A673 (cell line): ENCODE results near the gene TUBG2. TPM values are rescaled to one million over a fixed set of nuclear protein-coding genes. Genes with fewer than 3 reads are reported as not detected.
"Not testable (repeated sequence)": the region's sequence is repeated elsewhere in the genome, so short reads cannot be mapped to it uniquely, and the experiment has no call there.

ENCODE experiments used
- BruUV-seq: library from RNA; stranded (reverse); fragments of 400-500 nt; replicated peaks from 2 replicates; lab custom pipeline; 2021; lab: Mats Ljungman, UMichigan
- CTCF ChIA-PET: fragments of 300-600 bp; sonication (Branson Sonifier 250); formaldehyde crosslinking; loops from one replicate; lab custom pipeline; 2022; ENCODE audit warnings: antibody characterized with exemption; lab: Charles Lee
- POLR2A ChIA-PET: fragments of 300-600 bp; sonication (Branson Sonifier 250); formaldehyde crosslinking; loops from one replicate; lab custom pipeline; 2022; ENCODE audit warnings: antibody characterized with exemption; ENCODE audit not compliant: low non-redundant PET; lab: Charles Lee
- DNase-seq: peaks from one replicate; pipeline ENCODE4 v3.0.0-alpha.2; 2015; ENCODE audit warnings: low spot score
- H3K27ac ChIP-seq: fragments of 200-600 bp; sonication (generic); 2 replicates; pipeline ENCODE4 v1.5.1; 2016; ENCODE audit warnings: mixed run types, low read depth, mild to moderate bottlenecking, mixed read lengths, antibody characterized with exemption, low read length; ENCODE audit not compliant: poor library complexity, severe bottlenecking
- H3K27me3 ChIP-seq: fragments of 200-600 bp; sonication (generic); replicated peaks from 2 replicates; pipeline ENCODE4 v1.6.1; 2017; ENCODE audit warnings: mixed run types, low read depth, mild to moderate bottlenecking, mixed read lengths, antibody characterized with exemption, low read length; ENCODE audit not compliant: insufficient read depth, poor library complexity
- H3K36me3 ChIP-seq: fragments of 200-600 bp; sonication (generic); 2 replicates; pipeline ENCODE4 v1.6.1; 2016; ENCODE audit warnings: mixed run types, mild to moderate bottlenecking, mixed read lengths, antibody characterized with exemption, low read length; ENCODE audit not compliant: insufficient read depth, poor library complexity, severe bottlenecking
- H3K4me1 ChIP-seq: fragments of 200-600 bp; sonication (generic); 2 replicates; pipeline ENCODE4 v1.6.1; 2017; ENCODE audit warnings: mixed run types, mild to moderate bottlenecking, mixed read lengths, antibody characterized with exemption, low read length; ENCODE audit not compliant: insufficient read depth, poor library complexity, severe bottlenecking
- H3K4me3 ChIP-seq: fragments of 200-600 bp; sonication (generic); 2 replicates; pipeline ENCODE4 v1.5.1; 2016; ENCODE audit warnings: low read depth, mixed run types, mild to moderate bottlenecking, mixed read lengths, low read length; ENCODE audit not compliant: poor library complexity, severe bottlenecking
- H3K9me3 ChIP-seq: fragments of 200-600 bp; sonication (generic); 2 replicates; pipeline ENCODE4 v1.6.1; 2016; ENCODE audit warnings: mixed run types, low read depth, mild to moderate bottlenecking, mixed read lengths, antibody characterized with exemption, low read length; ENCODE audit not compliant: poor library complexity, severe bottlenecking
- CTCF ChIP-seq: fragments of 300-800, 200-600 bp; sonication (generic); conservative IDR thresholded peaks from 2 replicates; pipeline ENCODE4 v1.5.1; 2017; ENCODE audit warnings: low read depth, mild to moderate bottlenecking, antibody characterized with exemption, low read length, moderate library complexity, mixed read lengths
- EZH2 ChIP-seq: fragments of 200-600 bp; sonication (generic); IDR thresholded peaks from 2 replicates; pipeline ENCODE4 v1.6.1; 2017; ENCODE audit warnings: borderline replicate concordance, low read depth, mild to moderate bottlenecking, mixed read lengths, antibody characterized with exemption, low read length; ENCODE audit not compliant: poor library complexity, severe bottlenecking
- intact Hi-C: fragments of 100-400 bp; cut with micrococcal nuclease; formaldehyde crosslinking; loops from one replicate; pipeline ENCODE4 v1.10.0; 2022; ENCODE audit not compliant: unreplicated experiment
- total RNA-seq: library from RNA; stranded (reverse); gene quantifications from 2 replicates; pipeline ENCODE4 v1.2.3, GENCODE V29; 2021

Gene TUBG2
- total RNA-seq, 1 experiment from 2014 or later = 14.6 TPM

GRCh38 chr17:42613699-42614295 is 45.3 kb upstream of the TUBG2 start:
- H3K9me3 ChIP-seq = no peaks in the 10 kb centered on the region
- TF ChIP-seq CTCF = no peak
- TF ChIP-seq EZH2 = no peak
- POLR2A ChIA-PET = no interaction called here
- no peaks in the 10 kb centered on the region for H3K27me3 ChIP-seq
- H3K4me3 ChIP-seq = no peak overlapping the region
- no TSS peak for BruUV-seq
- intact Hi-C loops = no loop called here
- CTCF ChIA-PET = interaction anchor here (0.7 kb wide), 1 partner anchor 36 kb away, joined by 5 read pairs; no protein-coding TSS in a partner anchor
- no peak overlapping the region for H3K27ac ChIP-seq
- H3K36me3 ChIP-seq = peaks cover 5% of the 10 kb centered on the region
- H3K4me1 ChIP-seq = no peaks in the 10 kb centered on the region
- DNase-seq = no peak

DNA sequence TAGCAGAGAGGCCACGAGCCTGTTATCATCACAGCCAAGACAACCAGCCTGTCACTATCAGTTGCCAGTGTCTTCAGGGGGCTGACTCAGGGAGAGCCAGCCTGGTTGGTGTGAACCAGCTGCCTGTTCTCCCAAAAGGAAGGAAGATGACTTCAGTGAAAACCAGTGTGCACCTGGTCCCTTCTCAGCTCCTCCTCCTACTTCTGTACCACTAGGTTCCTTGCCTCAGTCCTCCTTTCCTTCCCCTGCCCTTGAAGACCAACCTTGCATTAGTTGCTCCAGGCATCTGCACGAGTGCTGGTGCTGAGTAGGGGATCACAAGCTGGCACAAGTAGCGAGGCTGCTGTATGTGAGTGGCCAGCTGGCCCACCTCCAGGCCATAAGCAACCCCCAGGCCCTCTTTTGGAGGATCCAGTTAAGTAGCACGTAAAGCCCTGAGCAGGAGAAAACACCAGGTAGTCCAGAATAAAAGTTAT is 41.1 kb upstream of the TUBG2 start:
- Histone ChIP-seq H3K36me3 (peaks cover 5% of the 10 kb centered on the region), H3K27me3 (no peaks in the 10 kb centered on the region), H3K4me3 (no peak overlapping the region), H3K27ac (no peak overlapping the region), H3K4me1 (no peaks in the 10 kb centered on the region), H3K9me3 (no peaks in the 10 kb centered on the region)
- BruUV-seq = no TSS peak
- CTCF ChIA-PET = no interaction called here
- POLR2A ChIA-PET = no interaction called here
- no peak for DNase-seq
- intact Hi-C loops = no loop called here
- TF ChIP-seq EZH2 (no peak), CTCF (no peak)

- ChIA-PET CTCF (interaction anchor here (0.7 kb wide), 1 partner anchor 45 kb away, joined by 8 read pairs; no protein-coding TSS in a partner anchor), POLR2A (no interaction called here)
- Histone ChIP-seq H3K4me3 (no peak overlapping the region), H3K36me3 (peaks cover 5% of the 10 kb centered on the region), H3K27ac (no peak overlapping the region), H3K4me1 (no peaks in the 10 kb centered on the region), H3K9me3 (no peaks in the 10 kb centered on the region), H3K27me3 (no peaks in the 10 kb centered on the region)
- DNase-seq = peak; percentile 2
- TF ChIP-seq CTCF = no peak
- no peak for TF ChIP-seq EZH2
- BruUV-seq = no TSS peak
- intact Hi-C loops = no loop called here
Observed at GRCh38 chr17:42618442-42619150, 40.5 kb upstream of the TUBG2 start.

DNA sequence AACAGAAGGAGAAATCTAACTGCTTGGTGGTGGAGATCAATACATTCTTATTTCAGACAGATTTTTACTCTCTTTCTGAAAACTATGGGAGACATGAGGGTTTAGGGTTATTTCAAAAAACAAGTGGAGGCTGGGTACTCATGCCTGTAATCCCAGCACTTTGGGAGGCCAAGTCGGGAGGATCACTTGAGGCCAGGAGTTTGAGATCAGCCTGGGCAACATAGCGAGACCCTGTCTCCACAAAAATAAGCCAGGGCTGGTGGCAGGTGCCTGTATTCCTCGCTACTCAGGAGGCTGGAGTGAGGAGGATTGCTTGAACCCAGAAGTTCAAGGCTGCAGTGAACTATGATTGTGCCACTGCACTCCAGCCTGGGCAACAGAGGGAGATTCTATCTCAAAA is 37.1 kb upstream of the TUBG2 start:
- BruUV-seq, CTCF ChIA-PET, H3K9me3 ChIP-seq, POLR2A ChIA-PET, H3K4me1 ChIP-seq, H3K27ac ChIP-seq, H3K36me3 ChIP-seq, DNase-seq, intact Hi-C loops, H3K4me3 ChIP-seq, H3K27me3 ChIP-seq: not testable (repeated sequence)
